ENCODE data around the gene IGF1R.

- no peak for TF ChIP-seq CTCF (IDR thresholded peaks at IDR 0.05)
- no peak for TF ChIP-seq POLR2A (IDR thresholded peaks at IDR 0.05)
These were observed 21.3 kb downstream of the IGF1R start for GRCh38 chr15:98669638-98670037.
